ENCODE measurements around the gene SEC11C. TPM values are rescaled to one million over a fixed set of nuclear protein-coding genes. Genes with fewer than 3 reads are reported as not detected.

Gene SEC11C
- total RNA-seq, 1 donor from 2014 or later = 76.3 TPM

- Histone ChIP-seq H3K27ac (no peak overlapping the region), H3K4me1 (no peaks in the 10 kb centered on the region), H3K9me3 (no peaks in the 10 kb centered on the region), H3K4me3 (no peak overlapping the region), H3K27me3 (ENCODE audit: low read depth) (no peaks in the 10 kb centered on the region), H3K36me3 (peaks cover 34% of the 10 kb centered on the region)
- ATAC-seq (peak in 1 of 2 donors; percentile 22), DNase-seq (no peak)
- intact Hi-C loops (cut with DNase I) = no loop called here
- no peak for TF ChIP-seq CTCF (IDR thresholded peaks at IDR 0.05)
These were observed 8.5 kb downstream of the SEC11C start for GRCh38 chr18:59148192-59148591.

DNA sequence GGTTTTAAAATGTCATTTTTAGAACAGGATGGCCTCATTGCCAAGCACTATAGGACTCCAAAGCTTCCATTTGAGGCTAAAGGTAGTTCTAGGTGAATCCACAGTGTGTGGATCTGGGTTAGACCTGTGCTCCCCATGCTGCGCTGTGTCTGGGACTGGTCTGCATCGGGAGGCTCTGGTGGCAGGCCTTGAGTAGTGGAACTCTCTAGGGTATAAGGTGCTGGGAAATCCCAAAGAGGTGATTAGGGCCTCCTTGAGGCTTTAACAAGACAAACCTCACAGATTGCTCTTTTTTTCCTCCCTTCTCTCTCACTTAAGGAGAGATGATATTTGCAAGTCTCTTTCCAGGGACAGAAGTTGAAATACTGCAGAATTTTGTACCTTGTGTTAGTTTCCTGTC, 9.3 kb downstream of the SEC11C start:
- Histone ChIP-seq H3K4me3 (no peak overlapping the region), H3K4me1 (no peaks in the 10 kb centered on the region), H3K36me3 (peaks cover 42% of the 10 kb centered on the region), H3K27me3 (ENCODE audit: low read depth) (no peaks in the 10 kb centered on the region), H3K9me3 (no peaks in the 10 kb centered on the region), H3K27ac (no peak overlapping the region)
- ATAC-seq (no peak), DNase-seq (no peak)
- TF ChIP-seq CTCF (IDR thresholded peaks at IDR 0.05) = no peak
- intact Hi-C loops (cut with DNase I) = no loop called here

DNA sequence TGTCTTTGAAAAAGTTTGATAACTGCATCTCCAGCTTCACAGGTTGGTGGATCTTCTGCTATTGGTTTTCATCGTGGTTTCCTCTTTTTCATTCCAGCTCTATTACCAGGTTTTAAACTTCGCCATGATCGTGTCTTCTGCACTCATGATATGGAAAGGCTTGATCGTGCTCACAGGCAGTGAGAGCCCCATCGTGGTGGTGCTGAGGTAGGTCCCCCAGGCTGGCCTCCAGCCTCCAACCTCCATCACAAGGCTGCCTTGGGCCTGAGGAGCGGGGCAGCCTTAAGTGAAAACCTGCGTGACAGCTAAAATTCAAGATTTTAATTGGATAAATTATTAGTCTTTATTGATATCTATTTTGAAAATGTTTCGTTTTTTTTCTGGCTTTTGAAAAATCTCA, 9.7 kb downstream of the SEC11C start:
- no peak overlapping the region for H3K4me3 ChIP-seq
- H3K27me3 ChIP-seq (ENCODE audit: low read depth) = no peaks in the 10 kb centered on the region
- ATAC-seq = no peak
- no peak for DNase-seq
- H3K27ac ChIP-seq = no peak overlapping the region
- no peaks in the 10 kb centered on the region for H3K4me1 ChIP-seq
- intact Hi-C loops (cut with DNase I) = no loop called here
- no peak for TF ChIP-seq CTCF (IDR thresholded peaks at IDR 0.05)
- peaks cover 46% of the 10 kb centered on the region for H3K36me3 ChIP-seq
- no peaks in the 10 kb centered on the region for H3K9me3 ChIP-seq

DNA sequence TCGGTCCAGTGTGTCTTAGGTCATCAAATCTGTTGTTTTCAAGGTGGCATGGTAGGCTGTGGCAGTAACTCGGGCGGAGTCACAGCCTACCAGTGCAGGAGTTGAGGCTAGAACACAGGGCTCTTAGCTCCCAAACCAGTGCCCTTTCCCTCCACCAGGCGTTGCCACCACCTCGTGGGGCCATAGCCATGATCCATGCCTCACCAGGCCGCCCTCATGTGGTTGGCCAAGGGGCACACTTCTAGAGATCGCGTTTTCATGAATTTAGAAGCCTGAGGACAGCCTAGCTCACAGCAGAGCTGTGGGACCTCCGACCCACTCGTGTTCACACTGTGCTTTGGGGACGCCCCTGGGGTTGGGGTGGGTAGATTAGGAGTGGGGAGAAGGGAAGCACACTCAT, 10.6 kb downstream of the SEC11C start:
- no peak for ATAC-seq

DNA sequence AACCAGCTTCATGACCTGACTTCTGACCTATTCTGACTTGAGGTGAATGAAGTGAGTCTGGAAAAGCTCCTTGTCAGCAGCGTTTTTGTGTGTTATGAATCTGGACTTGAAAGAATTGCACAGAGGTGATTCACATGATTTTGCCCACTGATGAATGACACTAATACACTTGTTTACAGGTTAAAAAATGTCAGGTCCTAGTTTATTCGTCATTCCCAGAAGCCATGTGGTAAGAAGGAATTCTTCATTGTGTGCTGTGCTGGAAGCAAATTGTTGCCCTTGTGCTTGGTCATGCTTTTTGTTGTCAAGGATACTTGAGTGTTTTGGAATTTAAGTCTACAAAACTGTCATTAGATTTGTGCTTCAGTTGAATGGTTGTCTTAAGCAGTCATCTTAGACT, 15.5 kb downstream of the SEC11C start:
- intact Hi-C loops (cut with DNase I) = no loop called here
- ATAC-seq = no peak
- Histone ChIP-seq H3K4me1 (no peaks in the 10 kb centered on the region), H3K27ac (no peak overlapping the region), H3K27me3 (ENCODE audit: low read depth) (no peaks in the 10 kb centered on the region), H3K9me3 (no peaks in the 10 kb centered on the region), H3K36me3 (peaks cover 94% of the 10 kb centered on the region), H3K4me3 (no peak overlapping the region)
- no peak for TF ChIP-seq CTCF (IDR thresholded peaks at IDR 0.05)
- DNase-seq = no peak

More for the DNA sequence above, 10.6 kb downstream of the SEC11C start:
- intact Hi-C loops (cut with DNase I) = no loop called here
- TF ChIP-seq CTCF (IDR thresholded peaks at IDR 0.05) = no peak
- Histone ChIP-seq H3K36me3 (peaks cover 53% of the 10 kb centered on the region), H3K27ac (no peak overlapping the region), H3K4me1 (no peaks in the 10 kb centered on the region), H3K4me3 (no peak overlapping the region), H3K27me3 (ENCODE audit: low read depth) (no peaks in the 10 kb centered on the region), H3K9me3 (no peaks in the 10 kb centered on the region)
- no peak for DNase-seq

- no peaks in the 10 kb centered on the region for H3K27me3 ChIP-seq (ENCODE audit: low read depth)
- no peak for ATAC-seq
- no peak for TF ChIP-seq CTCF (IDR thresholded peaks at IDR 0.05)
- no peak overlapping the region for H3K27ac ChIP-seq
- no peaks in the 10 kb centered on the region for H3K9me3 ChIP-seq
- no peak overlapping the region for H3K4me3 ChIP-seq
- DNase-seq = no peak
- no peaks in the 10 kb centered on the region for H3K4me1 ChIP-seq
- H3K36me3 ChIP-seq = peaks cover 82% of the 10 kb centered on the region
- intact Hi-C loops (cut with DNase I) = no loop called here
These were observed 16.6 kb downstream of the SEC11C start for GRCh38 chr18:59156316-59156715.
